CD14-positive monocyte (primary cell): ENCODE results near the gene SLC30A10. TPM values are rescaled to one million over a fixed set of nuclear protein-coding genes. Genes with fewer than 3 reads are reported as not detected.

Experiments
- DNase-seq, 3 donors: peaks; one replicate each; pipeline ENCODE4 v3.0.0-alpha.2; 2011 to 2022
- H2AFZ ChIP-seq: 2 replicates; pipeline ENCODE4 v1.6.0; 2012; ENCODE audit warnings: mild to moderate bottlenecking, low read depth, low read length, inconsistent platforms; ENCODE audit not compliant: insufficient read depth, poor library complexity, severe bottlenecking
- H3K27ac ChIP-seq, 2 donors: 1 replicate in 1 of 2; 2 replicates in 1 of 2; pipeline ENCODE4 v1.5.1; 2012 to 2013; ENCODE audit warnings: low read length in 2 of 2, control low read depth in 1 of 2, inconsistent platforms in 1 of 2, low read depth in 1 of 2, mild to moderate bottlenecking in 1 of 2
- H3K27me3 ChIP-seq, 2 donors: one replicate each; pipeline versions ENCODE4 v1.6.0 to v1.6.1; 2011 to 2013; ENCODE audit warnings: low read length in 2 of 2; ENCODE audit not compliant: control insufficient read depth in 2 of 2, insufficient read depth in 2 of 2
- H3K36me3 ChIP-seq, 2 donors: replicated peaks in 1 of 2; 1 replicate in 1 of 2; 2 replicates in 1 of 2; pipeline versions ENCODE4 v1.5.1 to v1.6.1; 2012 to 2013; ENCODE audit warnings: low read length in 2 of 2, control low read depth in 1 of 2, inconsistent platforms in 1 of 2, mild to moderate bottlenecking in 1 of 2; ENCODE audit not compliant: insufficient read depth in 2 of 2, control insufficient read depth in 1 of 2
- H3K4me1 ChIP-seq, 2 donors: 1 replicate in 1 of 2; 2 replicates in 1 of 2; pipeline versions ENCODE4 v1.5.1 to v1.6.1; 2012 to 2013; ENCODE audit warnings: low read length in 2 of 2, control low read depth in 1 of 2, inconsistent platforms in 1 of 2, mild to moderate bottlenecking in 1 of 2, moderate library complexity in 1 of 2; ENCODE audit not compliant: insufficient read depth in 2 of 2, control insufficient read depth in 1 of 2
- H3K4me2 ChIP-seq: replicated peaks from 2 replicates; pipeline ENCODE3; 2012; ENCODE audit warnings: low read length, moderate library complexity, mild to moderate bottlenecking; ENCODE audit not compliant: poor library complexity, severe bottlenecking; ENCODE audit errors: extremely low read depth
- H3K4me3 ChIP-seq, 3 experiments: fragments of 200-600 bp in 1 of 3; sonication (generic) in 1 of 3; replicated peaks in 1 of 3; 1 replicate in 2 of 3; 2 replicates in 1 of 3; pipeline ENCODE4 v1.5.1; 2011 to 2013; ENCODE audit warnings: low read length in 3 of 3, mild to moderate bottlenecking in 3 of 3, control low read depth in 2 of 3, low read depth in 2 of 3, inconsistent platforms in 1 of 3, moderate library complexity in 1 of 3
- H3K79me2 ChIP-seq: 2 replicates; pipeline ENCODE4 v1.6.0; 2012; ENCODE audit warnings: mild to moderate bottlenecking, control low read depth, inconsistent platforms, low read length, moderate library complexity; ENCODE audit not compliant: insufficient read depth
- H3K9ac ChIP-seq: 2 replicates; pipeline ENCODE4 v1.6.0; 2017; ENCODE audit warnings: low read length, mild to moderate bottlenecking; ENCODE audit not compliant: insufficient read depth, poor library complexity, severe bottlenecking
- H3K9me3 ChIP-seq, 2 donors: replicated peaks in 1 of 2; 1 replicate in 1 of 2; 2 replicates in 1 of 2; pipeline versions ENCODE4 v1.5.1 to v1.6.1; 2012 to 2013; ENCODE audit warnings: low read length in 2 of 2, control low read depth in 1 of 2; ENCODE audit not compliant: control insufficient read depth in 1 of 2, insufficient read depth in 1 of 2
- H4K20me1 ChIP-seq: 2 replicates; pipeline ENCODE4 v1.6.0; 2012; ENCODE audit warnings: mild to moderate bottlenecking, low read length, control low read depth, moderate library complexity; ENCODE audit not compliant: insufficient read depth
- H3K27ac Mint-ChIP-seq, 7 donors: one replicate each; pipeline ENCODE4 v1.8.0; 2020; ENCODE audit warnings: mild to moderate bottlenecking in 7 of 7, mixed read lengths in 7 of 7, moderate library complexity in 6 of 7, inconsistent platforms in 2 of 7
- H3K27me3 Mint-ChIP-seq, 3 donors: one replicate each; pipeline ENCODE4 v1.8.0; 2021 to 2022; ENCODE audit warnings: low read depth in 3 of 3, mild to moderate bottlenecking in 3 of 3, mixed read lengths in 3 of 3, moderate library complexity in 3 of 3, inconsistent platforms in 1 of 3
- H3K36me3 Mint-ChIP-seq, 2 donors: one replicate each; pipeline ENCODE4 v1.8.0; 2020; ENCODE audit warnings: mixed read lengths in 2 of 2, inconsistent platforms in 1 of 2, mild to moderate bottlenecking in 1 of 2
- H3K4me1 Mint-ChIP-seq: one replicate; pipeline ENCODE4 v1.8.0; 2020; ENCODE audit warnings: mild to moderate bottlenecking, mixed read lengths
- H3K4me3 Mint-ChIP-seq, 2 donors: one replicate each; pipeline ENCODE4 v1.8.0; 2020; ENCODE audit warnings: mild to moderate bottlenecking in 2 of 2, mixed read lengths in 2 of 2, moderate library complexity in 1 of 2
- H3K9me3 Mint-ChIP-seq, 7 donors: one replicate each; pipeline ENCODE4 v1.8.0; 2020 to 2022; ENCODE audit warnings: mixed read lengths in 7 of 7, mild to moderate bottlenecking in 6 of 7, moderate library complexity in 6 of 7, inconsistent platforms in 2 of 7
- CTCF ChIP-seq: fragments of 200-600 bp; IDR thresholded peaks from one replicate; pipeline ENCODE4 v1.8.0; 2022; ENCODE audit warnings: antibody characterized with exemption, mild to moderate bottlenecking
- WGBS: methylation state at CpG from one replicate; pipeline ENCODE4 v1.1.5; 2013; ENCODE audit warnings: missing lambda C conversion rate; ENCODE audit not compliant: insufficient coverage; 5-methylcytosine and 5-hydroxymethylcytosine counted together
- intact Hi-C, 2 donors: fragments of 100-400 bp; cut with micrococcal nuclease; formaldehyde crosslinking; loops; one replicate each; pipeline versions ENCODE4 v1.15.0 to v1.15.1; 2023
- polyA plus RNA-seq, 3 donors: library from polyadenylated mRNA; depleted of rRNA in 1 of 3; unstranded in 2 of 3; stranded (reverse) in 1 of 3; fragments of 300-500 nt in 2 of 3; fragments of >200 nt in 1 of 3; fragmentation: Illumina TruSeq in 2 of 3; gene quantifications; 1 replicate in 2 of 3; 2 replicates in 1 of 3; pipeline ENCODE4 v1.2.3, GENCODE V29; 2012 to 2021

The SLC30A10 gene
- polyA plus RNA-seq, 3 donors = not detected

- intact Hi-C loops = no loop called here
- Histone ChIP-seq H3K36me3 (no peaks in the 10 kb centered on the region), H3K27ac (no peak overlapping the region), H3K9ac (no peak overlapping the region), H3K79me2 (no peaks in the 10 kb centered on the region), H3K4me2 (no peak overlapping the region), H3K4me3 (no peak overlapping the region), H2AFZ (no peak overlapping the region), H4K20me1 (no peaks in the 10 kb centered on the region), H3K4me1 (no peaks in the 10 kb centered on the region), H3K27me3 (peaks cover 0 to 8% of the 10 kb centered on the region in 2 donors), H3K9me3 (no peaks in the 10 kb centered on the region)
- no peak for TF ChIP-seq CTCF
- Mint-ChIP-seq H3K4me1 (peaks cover 8% of the 10 kb centered on the region), H3K27ac (no peak overlapping the region), H3K4me3 (no peak overlapping the region), H3K9me3 (peaks cover 0 to under 1% (median 0%) of the 10 kb centered on the region in 7 donors), H3K27me3 (peaks cover 2 to 7% (median 4%) of the 10 kb centered on the region in 3 donors), H3K36me3 (no peaks in the 10 kb centered on the region)
- 94% methylated on average over 3 of the region's 3 CpGs for WGBS
- no peak for DNase-seq
Measured at GRCh38 chr1:219882096-219882495, 46.3 kb downstream of the SLC30A10 start.

DNA sequence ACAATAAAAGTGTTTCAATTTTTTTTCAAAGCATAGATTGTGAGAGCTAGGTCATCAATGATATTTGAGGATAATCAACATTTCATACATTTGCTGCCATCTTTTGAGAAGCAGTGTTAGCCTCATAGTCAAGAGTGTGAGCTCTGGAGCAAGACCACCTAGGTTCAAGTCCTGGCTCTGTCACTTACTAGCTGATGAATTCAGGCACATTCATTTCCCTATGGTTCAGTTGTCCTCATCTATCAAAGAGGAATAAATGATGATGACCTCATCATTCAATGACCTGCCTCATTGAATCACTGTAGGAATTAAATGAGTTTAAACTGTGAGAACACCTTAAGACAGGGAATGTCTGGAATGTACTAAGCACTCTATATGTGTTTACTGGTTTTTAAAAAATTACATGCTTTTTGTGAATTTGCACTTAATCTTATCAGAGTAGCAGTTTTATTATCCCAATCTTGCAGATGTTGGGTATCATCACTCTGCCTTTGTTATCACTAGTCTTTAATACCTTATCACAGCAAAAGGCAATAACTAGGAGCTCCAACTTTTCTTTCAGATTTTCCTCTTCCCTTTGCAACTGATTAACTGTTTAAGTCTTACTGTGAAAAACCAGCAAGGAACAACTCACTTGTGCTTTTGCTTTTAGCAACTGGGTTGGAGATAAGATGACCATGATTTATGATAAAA is 47.4 kb downstream of the SLC30A10 start:
- no peak overlapping the region for H3K27ac ChIP-seq
- Mint-ChIP-seq H3K4me1 (peaks cover 8% of the 10 kb centered on the region), H3K9me3 (no peaks in the 10 kb centered on the region), H3K36me3 (no peaks in the 10 kb centered on the region), H3K27ac (no peak overlapping the region), H3K27me3 (peaks cover 2 to 5% (median 4%) of the 10 kb centered on the region in 3 donors), H3K4me3 (no peak overlapping the region)
- peaks cover 0 to 8% of the 10 kb centered on the region in 2 donors for H3K27me3 ChIP-seq
- no peak overlapping the region for H2AFZ ChIP-seq
- H3K4me3 ChIP-seq = no peak overlapping the region
- H3K4me1 ChIP-seq = no peaks in the 10 kb centered on the region
- no peaks in the 10 kb centered on the region for H3K36me3 ChIP-seq
- no peak overlapping the region for H3K9ac ChIP-seq
- no peaks in the 10 kb centered on the region for H4K20me1 ChIP-seq
- TF ChIP-seq CTCF = no peak
- intact Hi-C loops = no loop called here
- no peak overlapping the region for H3K4me2 ChIP-seq
- DNase-seq = no peak
- H3K79me2 ChIP-seq = no peaks in the 10 kb centered on the region
- H3K9me3 ChIP-seq = no peaks in the 10 kb centered on the region
